Hepatocyte (in vitro differentiated cells): ENCODE data around the gene ARHGAP10.

ENCODE experiments used
- CTCF ChIP-seq: fragments of 200-600 bp; sonication (generic); IDR thresholded peaks from 2 replicates; pipeline ENCODE4 v1.5.1; 2016; ENCODE audit warnings: antibody characterized with exemption, mild to moderate bottlenecking; ENCODE audit not compliant: poor library complexity
- EZH2phosphoT487 ChIP-seq: fragments of 200-600 bp; sonication (generic); IDR thresholded peaks from one replicate; pipeline ENCODE4 v1.6.1; 2018; ENCODE audit warnings: antibody characterized with exemption, mild to moderate bottlenecking, low read depth, moderate library complexity; ENCODE audit not compliant: unreplicated experiment, severe bottlenecking

- TF ChIP-seq CTCF = no peak
- no peak for TF ChIP-seq EZH2phosphoT487
Measured at GRCh38 chr4:147693218-147693617, 38.7 kb upstream of the ARHGAP10 start.
